HepG2 (cell line): ENCODE results near the gene IER2. TPM values are rescaled to one million over a fixed set of nuclear protein-coding genes. Genes with fewer than 3 reads are reported as not detected.

Source experiments
- ELF3 ChIP-seq: IDR thresholded peaks from 2 replicates; pipeline ENCODE4 v1.6.1; 2016; ENCODE audit warnings: missing genetic modification reagents, missing compliant biosample characterization
- ELF4 ChIP-seq: sonication (generic); formaldehyde crosslinking; IDR thresholded peaks from 2 replicates; pipeline ENCODE4 v1.5.0; 2020; ENCODE audit warnings: missing genetic modification reagents, mild to moderate bottlenecking, moderate library complexity, borderline replicate concordance
- ESRRA ChIP-seq: sonication (generic); formaldehyde crosslinking; IDR thresholded peaks from 2 replicates; pipeline ENCODE4 v1.5.1; 2020; ENCODE audit warnings: mild to moderate bottlenecking, low read depth, missing genetic modification reagents
- GATA4 ChIP-seq: sonication (generic); IDR thresholded peaks from 2 replicates; pipeline ENCODE4 v1.6.1; 2016; ENCODE audit warnings: antibody characterized with exemption, low read depth, borderline replicate concordance
- HNF4G ChIP-seq, 2 experiments: sonication (generic) in 1 of 2; formaldehyde crosslinking in 1 of 2; IDR thresholded peaks; 2 replicates each; pipeline versions ENCODE4 v1.4.0 to v1.6.1; 2011 to 2020; ENCODE audit warnings: borderline replicate concordance in 2 of 2, low read depth in 2 of 2, mild to moderate bottlenecking in 2 of 2, low read length in 1 of 2, missing genetic modification reagents in 1 of 2, moderate library complexity in 1 of 2
- HNRNPLL ChIP-seq: fragments of 200-400 bp; formaldehyde crosslinking; IDR thresholded peaks from 2 replicates; pipeline ENCODE4 v1.6.1; 2017; ENCODE audit warnings: mild to moderate bottlenecking, low read depth, low read length; ENCODE audit not compliant: poor library complexity, severe bottlenecking
- NFKB2 ChIP-seq: sonication (generic); formaldehyde crosslinking; IDR thresholded peaks from 2 replicates; pipeline ENCODE4 v1.4.0; 2020; ENCODE audit warnings: missing genetic modification reagents, borderline replicate concordance
- PHF20 ChIP-seq: sonication (generic); formaldehyde crosslinking; IDR thresholded peaks from 2 replicates; pipeline ENCODE4 v1.5.0; 2020; ENCODE audit warnings: mild to moderate bottlenecking, missing genetic modification reagents
- POLR2AphosphoS2 ChIP-seq: IDR thresholded peaks from 2 replicates; pipeline ENCODE4 v1.6.1; 2011; ENCODE audit warnings: low read depth, low read length, improper control_type of control experiment
- RFX5 ChIP-seq: IDR thresholded peaks from 2 replicates; pipeline ENCODE4 v1.6.1; 2011; ENCODE audit warnings: low read depth, low read length, improper control_type of control experiment
- SMYD3 ChIP-seq: sonication (generic); formaldehyde crosslinking; IDR thresholded peaks from 2 replicates; pipeline ENCODE4 v1.8.1; 2023; ENCODE audit warnings: mild to moderate bottlenecking, missing genetic modification reagents
- SP1 ChIP-seq, 2 experiments: fragments of 450-650 bp in 1 of 2; sonication (generic) in 1 of 2; formaldehyde crosslinking in 1 of 2; IDR thresholded peaks; 2 replicates each; pipeline versions ENCODE4 v1.4.0 to v1.6.1; 2016 to 2020; ENCODE audit warnings: missing genetic modification reagents in 1 of 2
- SRF ChIP-seq: IDR thresholded peaks from 2 replicates; pipeline ENCODE4 v1.6.1; 2011; ENCODE audit warnings: mild to moderate bottlenecking, low read depth, low read length, moderate library complexity
- THYN1 ChIP-seq: sonication (generic); formaldehyde crosslinking; IDR thresholded peaks from 2 replicates; pipeline ENCODE4 v1.8.1; 2023; ENCODE audit warnings: low read depth, mild to moderate bottlenecking, moderate library complexity, missing genetic modification reagents, borderline replicate concordance
- ZFP37 ChIP-seq: sonication (generic); formaldehyde crosslinking; IDR thresholded peaks from 2 replicates; pipeline ENCODE4 v1.4.0; 2020; ENCODE audit warnings: missing genetic modification reagents, borderline replicate concordance
- ZNF792 ChIP-seq: IDR thresholded peaks from 2 replicates; pipeline ENCODE4 v1.6.1; 2016
- ZNF83 ChIP-seq: sonication (generic); formaldehyde crosslinking; IDR thresholded peaks from 2 replicates; pipeline ENCODE4 v1.4.0; 2020; ENCODE audit warnings: missing genetic modification reagents, mild to moderate bottlenecking, borderline replicate concordance
- ZSCAN12 ChIP-seq: sonication (generic); formaldehyde crosslinking; IDR thresholded peaks from 2 replicates; pipeline ENCODE4 v1.9.0; 2021; ENCODE audit warnings: mild to moderate bottlenecking, missing genetic modification reagents
- polyA plus RNA-seq, 8 experiments: library from polyadenylated mRNA; depleted of rRNA in 3 of 8; stranded (reverse) in 7 of 8; unstranded in 1 of 8; fragments of >200 nt; fragmentation: Illumina TruSeq in 4 of 8; extraction: Trizol in 4 of 8; gene quantifications; 2 replicates each; pipeline versions ENCODE4 v1.2.1 to v1.2.3, GENCODE V29; 2011 to 2016; ENCODE audit warnings: low read depth in 4 of 8, missing spikeins in 1 of 8, mixed read lengths in 1 of 8; ENCODE audit not compliant: insufficient read depth in 1 of 8
- total RNA-seq, 5 experiments: library from RNA; depleted of rRNA; stranded (reverse); fragments of >200 nt; fragmentation: Illumina TruSeq; extraction: Trizol; gene quantifications; 2 replicates each; pipeline ENCODE4 v1.2.3, GENCODE V29; 2016; ENCODE audit warnings: low read depth in 1 of 5
- TF ChIP-seq, protein P1 (sequence below): sonication (generic); formaldehyde crosslinking; IDR thresholded peaks from 2 replicates; pipeline ENCODE4 v1.8.1; 2023; ENCODE audit warnings: mild to moderate bottlenecking, missing genetic modification reagents
- TF ChIP-seq, protein P2 (sequence below), 2 experiments: IDR thresholded peaks; 2 replicates each; pipeline ENCODE4 v1.6.1; 2011 to 2012; ENCODE audit warnings: low read length in 2 of 2, borderline replicate concordance in 1 of 2, low read depth in 1 of 2, mild to moderate bottlenecking in 1 of 2, moderate library complexity in 1 of 2
- TF ChIP-seq, protein P3 (sequence below): sonication (generic); formaldehyde crosslinking; IDR thresholded peaks from 2 replicates; pipeline ENCODE4 v1.4.0; 2020; ENCODE audit warnings: mild to moderate bottlenecking, missing genetic modification reagents

The IER2 gene
- total and polyA plus RNA-seq, 2 of the 13 experiments (the other 11 are each of a cell fraction or from before 2014, with no cell fraction given), result 10.1 to 14.3 TPM

DNA sequence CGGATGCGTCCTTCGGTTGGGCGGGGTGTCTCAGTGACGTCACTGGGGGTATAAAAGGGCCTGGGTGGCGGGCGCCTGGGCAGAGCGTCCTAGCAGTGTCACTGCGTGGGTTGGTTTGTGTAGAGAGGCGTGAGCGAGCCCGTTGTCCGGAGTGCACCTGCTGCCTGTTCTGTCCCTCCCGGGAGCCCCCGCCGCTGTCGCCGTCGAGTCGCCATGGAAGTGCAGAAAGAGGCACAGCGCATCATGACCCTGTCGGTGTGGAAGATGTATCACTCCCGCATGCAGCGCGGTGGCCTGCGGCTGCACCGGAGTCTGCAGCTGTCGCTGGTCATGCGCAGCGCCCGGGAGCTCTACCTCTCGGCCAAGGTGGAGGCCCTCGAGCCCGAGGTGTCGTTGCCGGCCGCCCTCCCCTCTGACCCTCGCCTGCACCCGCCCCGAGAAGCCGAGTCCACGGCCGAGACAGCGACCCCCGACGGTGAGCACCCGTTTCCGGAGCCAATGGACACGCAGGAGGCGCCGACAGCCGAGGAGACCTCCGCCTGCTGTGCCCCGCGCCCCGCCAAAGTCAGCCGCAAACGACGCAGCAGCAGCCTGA lies 2.9 kb downstream of the IER2 start (continued):
- TF ChIP-seq ZNF792, result peak; percentile 68; the same call in 1 of the 2 replicates
- TF ChIP-seq SP1 (IDR thresholded peaks at IDR 0.05), result no peak
- TF ChIP-seq SP1 (CRISPR knock-in tag; IDR thresholded peaks at IDR 0.05), result 0 out of 2 replicates have a peak, but pooled peaks have one; percentile 48
- 0 out of 2 replicates have a peak, but pooled peaks have one; percentile 27 for TF ChIP-seq ZSCAN12 (CRISPR knock-in tag)
- peak; percentile 57 for TF ChIP-seq ELF3 (CRISPR knock-in tag)
- TF ChIP-seq PHF20, result peak; percentile 44; the same call in 1 of the 2 replicates
- peak; percentile 98 for TF ChIP-seq HNRNPLL
- TF ChIP-seq, protein P1, sequence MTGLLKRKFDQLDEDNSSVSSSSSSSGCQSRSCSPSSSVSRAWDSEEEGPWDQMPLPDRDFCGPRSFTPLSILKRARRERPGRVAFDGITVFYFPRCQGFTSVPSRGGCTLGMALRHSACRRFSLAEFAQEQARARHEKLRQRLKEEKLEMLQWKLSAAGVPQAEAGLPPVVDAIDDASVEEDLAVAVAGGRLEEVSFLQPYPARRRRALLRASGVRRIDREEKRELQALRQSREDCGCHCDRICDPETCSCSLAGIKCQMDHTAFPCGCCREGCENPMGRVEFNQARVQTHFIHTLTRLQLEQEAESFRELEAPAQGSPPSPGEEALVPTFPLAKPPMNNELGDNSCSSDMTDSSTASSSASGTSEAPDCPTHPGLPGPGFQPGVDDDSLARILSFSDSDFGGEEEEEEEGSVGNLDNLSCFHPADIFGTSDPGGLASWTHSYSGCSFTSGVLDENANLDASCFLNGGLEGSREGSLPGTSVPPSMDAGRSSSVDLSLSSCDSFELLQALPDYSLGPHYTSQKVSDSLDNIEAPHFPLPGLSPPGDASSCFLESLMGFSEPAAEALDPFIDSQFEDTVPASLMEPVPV (CRISPR knock-in tag), result 0 out of 2 replicates have a peak, but pooled peaks have one; percentile 47
- peak; percentile 97; the same call in 1 of the 2 replicates for TF ChIP-seq POLR2AphosphoS2
- TF ChIP-seq NFKB2 (CRISPR knock-in tag), result peak; percentile 89
- TF ChIP-seq HNF4G (IDR thresholded peaks at IDR 0.05; ENCODE audit: borderline replicate concordance, low read depth, low read length), result peak; percentile 16; the same call in 1 of the 2 replicates
- TF ChIP-seq HNF4G (CRISPR knock-in tag; IDR thresholded peaks at IDR 0.05; ENCODE audit: borderline replicate concordance, low read depth), result no peak
- TF ChIP-seq ZFP37 (CRISPR knock-in tag), result peak; percentile 90; the same call in 1 of the 2 replicates
- TF ChIP-seq ZNF83 (CRISPR knock-in tag), result 0 out of 2 replicates have a peak, but pooled peaks have one; percentile 72
- no peak; the same call in 1 of the 2 replicates for TF ChIP-seq SRF
- no peak for TF ChIP-seq ELF4
- TF ChIP-seq, protein P2, sequence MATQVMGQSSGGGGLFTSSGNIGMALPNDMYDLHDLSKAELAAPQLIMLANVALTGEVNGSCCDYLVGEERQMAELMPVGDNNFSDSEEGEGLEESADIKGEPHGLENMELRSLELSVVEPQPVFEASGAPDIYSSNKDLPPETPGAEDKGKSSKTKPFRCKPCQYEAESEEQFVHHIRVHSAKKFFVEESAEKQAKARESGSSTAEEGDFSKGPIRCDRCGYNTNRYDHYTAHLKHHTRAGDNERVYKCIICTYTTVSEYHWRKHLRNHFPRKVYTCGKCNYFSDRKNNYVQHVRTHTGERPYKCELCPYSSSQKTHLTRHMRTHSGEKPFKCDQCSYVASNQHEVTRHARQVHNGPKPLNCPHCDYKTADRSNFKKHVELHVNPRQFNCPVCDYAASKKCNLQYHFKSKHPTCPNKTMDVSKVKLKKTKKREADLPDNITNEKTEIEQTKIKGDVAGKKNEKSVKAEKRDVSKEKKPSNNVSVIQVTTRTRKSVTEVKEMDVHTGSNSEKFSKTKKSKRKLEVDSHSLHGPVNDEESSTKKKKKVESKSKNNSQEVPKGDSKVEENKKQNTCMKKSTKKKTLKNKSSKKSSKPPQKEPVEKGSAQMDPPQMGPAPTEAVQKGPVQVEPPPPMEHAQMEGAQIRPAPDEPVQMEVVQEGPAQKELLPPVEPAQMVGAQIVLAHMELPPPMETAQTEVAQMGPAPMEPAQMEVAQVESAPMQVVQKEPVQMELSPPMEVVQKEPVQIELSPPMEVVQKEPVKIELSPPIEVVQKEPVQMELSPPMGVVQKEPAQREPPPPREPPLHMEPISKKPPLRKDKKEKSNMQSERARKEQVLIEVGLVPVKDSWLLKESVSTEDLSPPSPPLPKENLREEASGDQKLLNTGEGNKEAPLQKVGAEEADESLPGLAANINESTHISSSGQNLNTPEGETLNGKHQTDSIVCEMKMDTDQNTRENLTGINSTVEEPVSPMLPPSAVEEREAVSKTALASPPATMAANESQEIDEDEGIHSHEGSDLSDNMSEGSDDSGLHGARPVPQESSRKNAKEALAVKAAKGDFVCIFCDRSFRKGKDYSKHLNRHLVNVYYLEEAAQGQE (IDR thresholded peaks at IDR 0.05; ENCODE audit: borderline replicate concordance in 1 of 2, low read depth in 1 of 2, low read length in 2 of 2), result peak in 1 of 2 experiments; percentile 66; a peak in 1 of 4 replicates
- TF ChIP-seq, protein P3, sequence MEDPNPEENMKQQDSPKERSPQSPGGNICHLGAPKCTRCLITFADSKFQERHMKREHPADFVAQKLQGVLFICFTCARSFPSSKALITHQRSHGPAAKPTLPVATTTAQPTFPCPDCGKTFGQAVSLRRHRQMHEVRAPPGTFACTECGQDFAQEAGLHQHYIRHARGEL (CRISPR knock-in tag), result no peak
- TF ChIP-seq THYN1 (CRISPR knock-in tag), result no peak
- peak; percentile 73 for TF ChIP-seq RFX5
- no peak for TF ChIP-seq ESRRA (CRISPR knock-in tag)
- TF ChIP-seq GATA4, result peak; percentile 88
- TF ChIP-seq SMYD3 (CRISPR knock-in tag), result peak; percentile 45; the same call in 1 of the 2 replicates
